CD4-positive, alpha-beta T cell treated with Interleukin-6 at 100 ng/mL for 8 hours (primary cell): ENCODE measurements around the gene IL25.

ENCODE experiments used
- DNase-seq: peaks from one replicate; pipeline ENCODE4 v3.0.0-alpha.2; 2020; ENCODE audit warnings: mixed read lengths, low spot score

Gene IL25

GRCh38 chr14:23353433-23353780 is 19.2 kb upstream of the IL25 start:
- DNase-seq: no peak

GRCh38 chr14:23354990-23355389 is 17.6 kb upstream of the IL25 start:
- no peak for DNase-seq

GRCh38 chr14:23355871-23356435 is 16.7 kb upstream of the IL25 start:
- DNase-seq: no peak

- no peak for DNase-seq
These were observed 15.9 kb upstream of the IL25 start for GRCh38 chr14:23356662-23357061.

GRCh38 chr14:23357261-23357660 is 15.3 kb upstream of the IL25 start:
- DNase-seq: no peak

GRCh38 chr14:23358042-23358441 is 14.6 kb upstream of the IL25 start:
- DNase-seq: no peak

GRCh38 chr14:23358553-23359166 is 13.9 kb upstream of the IL25 start:
- no peak for DNase-seq

GRCh38 chr14:23359167-23359626 is 13.4 kb upstream of the IL25 start:
- DNase-seq: no peak

GRCh38 chr14:23359722-23360447 is 12.7 kb upstream of the IL25 start:
- DNase-seq: no peak

- no peak for DNase-seq
These were observed 12.1 kb upstream of the IL25 start for GRCh38 chr14:23360496-23360895.

GRCh38 chr14:23361320-23361719 is 11.3 kb upstream of the IL25 start:
- DNase-seq: no peak

- no peak for DNase-seq
These were observed 10.8 kb upstream of the IL25 start for GRCh38 chr14:23361763-23362162.

- no peak for DNase-seq
These were observed 10.4 kb upstream of the IL25 start for GRCh38 chr14:23362200-23362599.

GRCh38 chr14:23364164-23365035 is 8.2 kb upstream of the IL25 start:
- DNase-seq: no peak

GRCh38 chr14:23365036-23365731 is 7.4 kb upstream of the IL25 start, which contains the start of gene EFS:
Gene EFS (minus strand): TSS chr14:23365172. CDS start chr14:23365025, 147 bp downstream.
- DNase-seq: no peak

- DNase-seq: no peak
These were observed 6.7 kb upstream of the IL25 start for GRCh38 chr14:23365732-23366425.

GRCh38 chr14:23366426-23366921 is 6.1 kb upstream of the IL25 start:
- DNase-seq: no peak

GRCh38 chr14:23370221-23370620 is 2.4 kb upstream of the IL25 start:
- no peak for DNase-seq

- no peak for DNase-seq
These were observed 744 bp upstream of the IL25 start for GRCh38 chr14:23371865-23372264.

- no peak for DNase-seq
These were observed 432 bp downstream of the IL25 start for GRCh38 chr14:23373041-23373440.
